Keratinocyte (primary cell): ENCODE results near the gene BASP1.

Experiments used
- EZH2 ChIP-seq: IDR thresholded peaks from one replicate; pipeline ENCODE4 v1.6.1; 2012; ENCODE audit warnings: inconsistent platforms, mild to moderate bottlenecking, low read length, moderate library complexity
- TF ChIP-seq, protein P1 (sequence below), 3 experiments: IDR thresholded peaks in 1 of 3; conservative IDR thresholded peaks in 1 of 3; optimal IDR thresholded peaks in 1 of 3; 2 replicates in 2 of 3; 3 replicates in 1 of 3; pipeline versions ENCODE3 to v1.5.1; 2011; ENCODE audit warnings: low read length in 3 of 3, mild to moderate bottlenecking in 3 of 3, moderate library complexity in 2 of 3, control low read depth in 1 of 3, inconsistent platforms in 1 of 3; ENCODE audit not compliant: insufficient read depth in 2 of 3; ENCODE audit errors: extremely low read depth in 1 of 3

DNA sequence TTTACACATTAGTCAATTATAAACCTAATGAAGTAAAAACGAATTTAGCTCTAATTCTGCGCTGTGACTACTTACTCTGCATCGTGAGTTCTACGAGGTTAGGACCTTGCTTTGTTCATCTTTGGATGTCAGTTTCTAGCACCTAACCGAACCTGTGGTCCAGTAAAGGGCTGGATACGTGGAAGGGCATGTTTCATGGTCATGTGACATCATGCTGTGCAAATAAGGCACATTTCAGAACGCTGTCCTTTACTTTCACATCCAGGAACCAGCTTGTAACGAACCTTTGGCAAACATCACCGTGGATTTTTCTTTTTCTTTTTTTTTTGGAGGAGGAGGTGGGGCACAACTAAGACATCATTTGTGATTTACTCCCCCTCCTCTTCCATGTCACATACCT, 15.0 kb downstream of the BASP1 start:
- TF ChIP-seq, protein P1, sequence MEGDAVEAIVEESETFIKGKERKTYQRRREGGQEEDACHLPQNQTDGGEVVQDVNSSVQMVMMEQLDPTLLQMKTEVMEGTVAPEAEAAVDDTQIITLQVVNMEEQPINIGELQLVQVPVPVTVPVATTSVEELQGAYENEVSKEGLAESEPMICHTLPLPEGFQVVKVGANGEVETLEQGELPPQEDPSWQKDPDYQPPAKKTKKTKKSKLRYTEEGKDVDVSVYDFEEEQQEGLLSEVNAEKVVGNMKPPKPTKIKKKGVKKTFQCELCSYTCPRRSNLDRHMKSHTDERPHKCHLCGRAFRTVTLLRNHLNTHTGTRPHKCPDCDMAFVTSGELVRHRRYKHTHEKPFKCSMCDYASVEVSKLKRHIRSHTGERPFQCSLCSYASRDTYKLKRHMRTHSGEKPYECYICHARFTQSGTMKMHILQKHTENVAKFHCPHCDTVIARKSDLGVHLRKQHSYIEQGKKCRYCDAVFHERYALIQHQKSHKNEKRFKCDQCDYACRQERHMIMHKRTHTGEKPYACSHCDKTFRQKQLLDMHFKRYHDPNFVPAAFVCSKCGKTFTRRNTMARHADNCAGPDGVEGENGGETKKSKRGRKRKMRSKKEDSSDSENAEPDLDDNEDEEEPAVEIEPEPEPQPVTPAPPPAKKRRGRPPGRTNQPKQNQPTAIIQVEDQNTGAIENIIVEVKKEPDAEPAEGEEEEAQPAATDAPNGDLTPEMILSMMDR (optimal IDR thresholded peaks at IDR 0.05 in 1 of 3, IDR thresholded peaks at IDR 0.05 in 1 of 3, conservative IDR thresholded peaks at IDR 0.05 in 1 of 3; ENCODE audit: extremely low read depth in 1 of 3, insufficient read depth in 2 of 3, low read length in 3 of 3) = no peak
- no peak for TF ChIP-seq EZH2
